ENCODE data around the gene ADPRH.

ADPRH gene

GRCh38 chr3:119531151-119531550, 48.1 kb upstream of the ADPRH start:
- Histone ChIP-seq H2AFZ (ENCODE audit: low read length) (no peak overlapping the region), H3K79me2 (ENCODE audit: insufficient read depth, low read length) (no peaks in the 10 kb centered on the region), H3F3A (ENCODE audit: low read depth) (no peaks in the 10 kb centered on the region), H3K27me3 (ENCODE audit: insufficient read depth, low read length, poor library complexity, severe bottlenecking) (no peaks in the 10 kb centered on the region), H3K9me2 (replicated peaks; ENCODE audit: low read depth, low read length) (no peaks in the 10 kb centered on the region), H3K9ac (ENCODE audit: low read depth, low read length, poor library complexity, severe bottlenecking) (no peak overlapping the region), H4K20me1 (ENCODE audit: insufficient read depth, low read length, poor library complexity, severe bottlenecking) (no peaks in the 10 kb centered on the region), H3K36me3 (ENCODE audit: insufficient read depth, low read length) (no peaks in the 10 kb centered on the region), H3K4me1 (ENCODE audit: insufficient read depth, low read length, poor library complexity, severe bottlenecking) (no peaks in the 10 kb centered on the region), H3K9me3 (ENCODE audit: insufficient read depth, low read depth, low read length) (no peaks in the 10 kb centered on the region), H3K4me3 (ENCODE audit: low read length, poor library complexity, severe bottlenecking) (no peak overlapping the region), H3K4me2 (ENCODE audit: low read depth, low read length, poor library complexity, severe bottlenecking) (no peak overlapping the region)
- TF ChIP-seq CTCF (conservative IDR thresholded peaks at IDR 0.05; ENCODE audit: low read length): no peak

DNA sequence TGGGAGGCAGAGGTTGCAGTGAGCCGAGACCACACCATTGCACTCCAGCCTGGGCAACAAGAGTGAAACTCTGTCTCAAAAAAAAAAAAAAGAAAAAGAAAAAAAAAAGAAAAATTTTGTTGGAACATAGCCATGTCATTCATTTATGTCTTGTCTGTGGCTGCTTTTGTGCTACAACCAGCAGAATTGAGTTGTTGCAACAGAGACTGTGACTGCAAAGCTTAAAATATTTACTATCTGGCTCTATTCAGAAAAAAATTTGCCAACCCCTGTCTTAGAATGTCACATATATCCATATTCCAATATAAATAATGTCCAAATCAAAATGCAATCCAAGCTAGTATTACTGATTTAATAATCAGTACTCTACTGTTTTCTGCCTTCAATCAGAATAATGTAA, 45.0 kb upstream of the ADPRH start:
- no peaks in the 10 kb centered on the region for H3K9me2 ChIP-seq (replicated peaks; ENCODE audit: low read depth, low read length)
- H3K79me2 ChIP-seq (ENCODE audit: insufficient read depth, low read length): no peaks in the 10 kb centered on the region
- H3K9ac ChIP-seq (ENCODE audit: low read depth, low read length, poor library complexity, severe bottlenecking): no peak overlapping the region
- H3K4me2 ChIP-seq (ENCODE audit: low read depth, low read length, poor library complexity, severe bottlenecking): no peak overlapping the region
- H3F3A ChIP-seq (ENCODE audit: low read depth): no peaks in the 10 kb centered on the region
- no peak overlapping the region for H3K4me3 ChIP-seq (ENCODE audit: low read length, poor library complexity, severe bottlenecking)
- TF ChIP-seq CTCF (conservative IDR thresholded peaks at IDR 0.05; ENCODE audit: low read length) (no peak), EZH2phosphoT487 (IDR thresholded peaks at IDR 0.05; ENCODE audit: borderline replicate concordance) (no peak)
- no peaks in the 10 kb centered on the region for H3K27me3 ChIP-seq (ENCODE audit: insufficient read depth, low read length, poor library complexity, severe bottlenecking)
- H2AFZ ChIP-seq (ENCODE audit: low read length): no peak overlapping the region
- H3K9me3 ChIP-seq (ENCODE audit: insufficient read depth, low read depth, low read length): no peaks in the 10 kb centered on the region
- H3K4me1 ChIP-seq (ENCODE audit: insufficient read depth, low read length, poor library complexity, severe bottlenecking): no peaks in the 10 kb centered on the region
- no peaks in the 10 kb centered on the region for H3K36me3 ChIP-seq (ENCODE audit: insufficient read depth, low read length)
- H4K20me1 ChIP-seq (ENCODE audit: insufficient read depth, low read length, poor library complexity, severe bottlenecking): no peaks in the 10 kb centered on the region

DNA sequence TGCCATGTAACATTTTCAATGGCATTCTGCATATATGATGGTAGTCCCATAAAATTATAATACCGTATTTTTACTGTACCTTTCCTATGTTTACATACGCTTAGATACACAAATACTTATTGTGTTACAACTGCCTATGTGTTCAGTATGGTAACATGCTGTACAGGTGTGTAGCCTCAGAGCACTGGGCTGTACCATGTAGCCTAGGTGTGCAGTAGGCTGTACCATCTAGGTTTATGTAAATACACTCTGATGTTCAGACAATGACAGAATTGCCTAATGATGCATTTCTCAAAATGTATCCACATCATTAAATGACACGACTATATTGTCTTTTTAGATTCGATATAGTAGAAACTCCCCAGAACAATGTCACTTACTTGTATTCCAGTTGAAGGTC, 42.5 kb upstream of the ADPRH start:
- Histone ChIP-seq H3K9me2 (replicated peaks; ENCODE audit: low read depth, low read length) (no peaks in the 10 kb centered on the region), H3K4me2 (ENCODE audit: low read depth, low read length, poor library complexity, severe bottlenecking) (no peak overlapping the region), H3K79me2 (ENCODE audit: insufficient read depth, low read length) (no peaks in the 10 kb centered on the region), H4K20me1 (ENCODE audit: insufficient read depth, low read length, poor library complexity, severe bottlenecking) (no peaks in the 10 kb centered on the region), H3K4me1 (ENCODE audit: insufficient read depth, low read length, poor library complexity, severe bottlenecking) (no peaks in the 10 kb centered on the region), H3K9me3 (ENCODE audit: insufficient read depth, low read depth, low read length) (no peaks in the 10 kb centered on the region), H3K4me3 (ENCODE audit: low read length, poor library complexity, severe bottlenecking) (no peak overlapping the region), H3F3A (ENCODE audit: low read depth) (no peaks in the 10 kb centered on the region), H3K9ac (ENCODE audit: low read depth, low read length, poor library complexity, severe bottlenecking) (no peak overlapping the region), H2AFZ (ENCODE audit: low read length) (no peak overlapping the region), H3K36me3 (ENCODE audit: insufficient read depth, low read length) (no peaks in the 10 kb centered on the region), H3K27me3 (ENCODE audit: insufficient read depth, low read length, poor library complexity, severe bottlenecking) (no peaks in the 10 kb centered on the region)
- TF ChIP-seq CTCF (conservative IDR thresholded peaks at IDR 0.05; ENCODE audit: low read length): no peak
- no peak for TF ChIP-seq EZH2phosphoT487 (IDR thresholded peaks at IDR 0.05; ENCODE audit: borderline replicate concordance)

All from Loucy (cell line).